IPS-NIHi7 (cell line): Measurements from ENCODE around the gene ATP5MC3.
"Not testable (repeated sequence)": the region's sequence is repeated elsewhere in the genome, so short reads cannot be mapped to it uniquely, and the experiment has no call there.

Source experiments
- DNase-seq: peaks from one replicate; pipeline ENCODE4 v3.0.0; 2012; ENCODE audit warnings: mixed read lengths; ENCODE audit errors: extremely low spot score

The ATP5MC3 gene

GRCh38 chr2:175181104-175181876 lies at the start of gene ATP5MC3:
TSS of gene ATP5MC3 (minus strand) at chr2:175181710. CDS start at chr2:175181393, 317 bp downstream.
- peak; percentile 97 for DNase-seq

- not testable (repeated sequence) for DNase-seq
Measured at GRCh38 chr2:175228601-175229000, 47.1 kb upstream of the ATP5MC3 start.

DNA sequence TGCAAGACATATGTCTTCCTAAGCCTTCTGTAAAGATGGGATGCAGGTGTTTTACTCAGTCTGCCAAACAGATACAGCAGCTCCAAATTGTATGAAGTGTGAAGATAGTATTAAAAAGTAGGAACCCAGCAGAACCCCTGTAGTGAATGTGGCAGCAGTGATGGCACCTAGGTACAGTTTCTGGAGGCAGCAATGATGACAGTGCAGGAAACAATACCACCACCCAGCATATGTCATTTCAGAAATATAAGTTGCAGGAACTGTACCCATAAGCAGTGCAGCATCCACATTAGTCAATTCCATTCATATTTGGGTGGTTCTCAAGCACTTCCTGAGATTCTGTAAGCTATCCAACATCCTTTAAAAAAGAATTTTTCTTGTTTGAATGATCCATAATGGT lies 46.7 kb upstream of the ATP5MC3 start:
- DNase-seq = no peak

GRCh38 chr2:175227393-175227792 lies 45.9 kb upstream of the ATP5MC3 start:
- DNase-seq = no peak

- no peak for DNase-seq
Measured at GRCh38 chr2:175220075-175220474, 38.6 kb upstream of the ATP5MC3 start.

DNA sequence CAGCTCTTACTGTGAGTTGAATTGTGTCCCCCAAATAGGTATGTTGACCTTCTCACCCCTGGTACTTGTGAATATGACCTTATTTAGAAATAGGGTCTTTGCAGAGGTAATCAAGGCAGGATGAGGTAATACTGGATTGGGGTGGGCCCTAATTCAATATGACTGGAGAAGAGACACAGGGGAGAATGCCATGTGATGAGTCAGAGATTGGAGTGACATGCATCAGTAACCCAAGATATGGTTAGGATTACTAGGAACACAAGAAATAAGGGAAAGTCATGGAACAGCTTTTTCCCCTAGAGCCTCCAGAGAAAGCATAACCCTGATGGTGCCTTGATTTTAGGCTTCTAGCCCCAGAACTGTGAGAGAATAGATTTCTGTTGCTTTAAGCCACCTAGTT lies 37.0 kb upstream of the ATP5MC3 start:
- DNase-seq = no peak

- DNase-seq = no peak
Measured at GRCh38 chr2:175207741-175208438, 26.4 kb upstream of the ATP5MC3 start.

DNA sequence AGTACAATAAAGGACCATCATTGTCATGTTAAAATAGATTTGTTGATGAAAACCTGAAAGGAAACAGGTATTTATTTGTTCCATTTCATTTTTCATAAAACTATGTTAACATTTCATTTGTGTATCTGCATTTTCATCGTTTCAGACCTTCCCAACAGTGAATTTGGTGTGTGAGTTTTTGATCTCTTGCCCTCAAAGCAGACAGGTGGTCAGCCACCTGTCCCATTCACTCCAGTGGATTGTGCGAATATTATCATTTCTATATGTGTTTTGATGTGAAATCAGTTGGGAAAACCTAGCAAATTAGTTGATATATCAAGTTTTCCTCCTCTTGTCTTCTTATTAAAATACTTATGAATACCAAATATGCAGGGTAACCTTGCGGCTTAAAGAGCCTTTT lies 25.4 kb upstream of the ATP5MC3 start:
- DNase-seq = no peak

DNA sequence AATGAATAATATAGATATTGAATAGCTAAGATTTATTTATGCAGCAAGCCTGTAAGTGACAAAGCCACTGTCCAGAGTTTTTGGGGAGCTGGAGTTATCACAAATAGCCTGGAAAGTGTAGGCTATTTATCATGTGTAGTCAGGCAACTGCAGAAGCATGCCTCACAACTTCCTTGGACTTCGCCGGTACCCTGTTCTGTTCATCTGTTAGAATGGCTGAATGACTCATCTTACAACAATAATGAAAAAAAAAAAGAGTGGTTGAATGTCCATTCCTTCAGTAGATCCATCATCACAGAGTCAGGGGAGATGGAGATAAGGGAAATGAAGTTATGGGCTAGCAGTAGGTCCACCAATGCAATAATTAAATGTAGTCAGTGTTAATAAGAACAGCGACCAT lies 24.0 kb upstream of the ATP5MC3 start:
- no peak for DNase-seq

DNA sequence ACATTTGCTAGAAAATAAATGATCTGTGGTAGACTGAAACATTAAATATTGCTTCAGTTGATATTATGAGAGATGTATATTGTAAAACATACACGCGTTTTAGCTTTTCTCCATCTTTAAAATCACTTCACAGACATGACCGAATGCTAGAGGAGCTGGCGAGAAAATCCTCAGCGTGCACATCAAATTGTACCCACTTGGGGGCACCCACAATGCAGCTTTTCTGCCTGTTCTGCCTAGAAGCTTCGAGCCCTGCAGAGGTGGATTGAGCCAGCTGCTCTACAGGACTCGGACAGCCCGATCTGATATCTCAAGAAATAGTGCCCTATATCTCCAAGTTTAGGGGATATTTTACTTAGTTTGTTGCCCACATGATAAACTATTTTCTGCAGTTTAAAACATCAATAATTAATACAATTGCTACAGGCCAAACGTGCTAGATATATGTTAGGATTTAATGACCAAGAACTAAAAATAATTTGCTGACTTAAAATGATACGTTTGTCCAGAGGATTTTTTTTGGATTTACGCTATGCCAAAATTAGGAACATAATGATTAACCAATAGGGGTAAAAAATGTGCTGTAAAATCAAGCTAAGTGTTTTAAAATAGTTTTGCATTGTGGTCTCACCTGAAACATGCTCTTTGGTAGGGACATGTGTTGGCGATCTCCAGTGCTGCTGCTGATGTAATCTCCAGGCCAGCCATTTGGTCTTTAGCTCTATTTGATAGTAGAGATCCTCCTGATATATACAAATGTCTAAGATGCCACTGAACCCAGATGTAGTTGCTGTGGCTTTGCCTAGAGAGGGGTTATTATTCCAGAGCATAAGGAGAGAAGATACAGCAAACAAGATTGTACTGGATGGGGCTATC lies 22.3 kb upstream of the ATP5MC3 start:
- DNase-seq = peak; percentile 73

DNA sequence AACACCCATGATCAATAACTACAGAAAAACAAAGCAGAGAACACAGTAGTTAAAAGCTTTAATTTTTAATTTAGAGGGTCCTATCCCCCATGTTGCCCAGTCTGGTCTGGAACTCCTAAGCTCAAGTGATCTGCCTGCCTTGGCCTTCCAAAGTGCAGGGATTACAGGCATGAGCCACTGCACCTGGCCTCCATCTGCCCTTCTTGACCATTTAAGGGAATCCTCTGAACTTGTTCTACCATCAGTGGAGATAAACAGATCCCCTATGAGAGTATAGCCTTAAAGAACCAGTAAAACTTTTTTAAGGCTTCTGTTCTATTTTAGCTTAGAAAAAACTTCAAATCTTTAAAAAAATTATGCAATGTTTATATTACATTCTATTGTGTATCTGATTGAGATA lies 13.5 kb upstream of the ATP5MC3 start:
- no peak for DNase-seq

DNA sequence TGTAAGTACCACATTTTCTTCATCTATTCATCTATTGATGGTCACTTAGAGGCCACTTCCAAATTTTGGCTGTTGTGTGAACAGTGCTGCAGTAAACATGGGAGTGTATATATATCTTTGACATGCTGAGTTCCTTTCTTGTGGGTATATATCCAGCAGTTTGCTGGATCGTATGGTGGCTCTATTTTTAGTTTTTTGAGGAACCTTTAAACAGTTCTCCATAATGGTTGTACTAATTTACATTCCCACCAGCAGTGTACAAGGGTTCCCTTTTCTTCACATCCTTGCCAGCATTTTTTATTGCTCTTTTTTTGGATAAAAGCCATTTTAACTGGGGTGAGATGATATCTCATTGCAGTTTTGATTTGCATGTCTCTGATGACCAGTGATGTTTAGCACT lies 7.3 kb upstream of the ATP5MC3 start:
- DNase-seq = no peak

- peak; percentile 40 for DNase-seq
Measured at GRCh38 chr2:175187378-175187777, 5.9 kb upstream of the ATP5MC3 start.

DNA sequence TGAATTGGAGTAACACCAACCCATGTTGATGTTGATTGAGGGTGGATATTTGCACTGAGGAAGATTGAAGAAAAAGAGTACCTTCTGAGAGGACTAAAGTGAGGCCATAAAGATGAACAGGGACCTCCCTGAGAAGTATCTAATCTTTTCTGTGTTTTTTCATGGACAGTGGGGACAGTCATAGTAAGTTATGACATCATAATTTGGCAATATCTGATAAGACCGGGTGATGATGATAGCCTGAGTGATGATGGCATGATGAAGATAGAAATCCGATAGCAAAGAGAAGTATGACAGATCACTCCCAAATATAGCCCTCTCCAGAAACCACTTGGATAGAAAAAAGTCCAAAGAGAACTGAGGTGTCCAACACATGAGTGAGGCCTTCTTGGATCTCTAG lies 2.2 kb upstream of the ATP5MC3 start:
- DNase-seq = no peak

DNA sequence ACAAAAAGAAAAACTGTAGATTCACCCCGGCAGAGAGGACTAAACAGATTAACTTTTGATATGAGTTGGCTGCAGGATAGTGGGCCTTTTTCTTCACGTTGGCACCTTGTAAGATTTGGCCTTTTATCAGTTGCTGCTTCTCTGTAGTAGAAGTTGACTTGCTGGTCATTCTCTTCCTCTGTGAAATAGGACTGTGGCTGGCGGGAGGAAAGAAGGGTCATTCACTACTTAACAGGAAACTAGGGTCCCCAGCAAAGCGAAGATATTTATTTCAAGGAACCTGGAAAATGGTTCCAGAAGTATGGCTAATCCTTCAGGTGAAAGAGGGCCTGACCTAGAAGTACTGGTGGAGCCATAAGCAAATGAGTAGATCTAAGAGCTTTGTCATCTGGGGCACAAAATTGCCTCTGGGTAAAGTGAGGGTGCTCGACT lies 383 bp upstream of the ATP5MC3 start:
- DNase-seq = no peak

- DNase-seq = peak; percentile 46
Measured at GRCh38 chr2:175180701-175181103, 808 bp downstream of the ATP5MC3 start.

DNA sequence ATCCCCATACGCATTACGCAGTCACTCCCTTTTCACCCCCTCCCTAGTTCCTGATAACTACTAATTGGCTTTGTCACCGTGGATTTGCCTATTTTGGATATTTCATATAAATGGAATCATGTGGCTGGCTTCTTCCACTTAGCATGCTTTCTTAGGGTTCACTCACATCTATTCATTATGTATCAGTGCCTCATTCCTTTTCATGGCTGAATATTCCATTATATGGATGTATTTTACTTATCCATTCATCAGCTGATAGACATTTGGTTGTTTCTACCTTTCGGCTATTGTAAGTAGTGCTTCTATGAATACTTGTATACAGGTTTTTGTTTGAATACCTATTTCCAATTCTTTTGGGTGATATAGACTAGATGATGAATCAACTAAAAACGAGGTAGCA lies 4.9 kb downstream of the ATP5MC3 start:
- DNase-seq = no peak

- DNase-seq = no peak
Measured at GRCh38 chr2:175175896-175176295, 5.6 kb downstream of the ATP5MC3 start.

DNA sequence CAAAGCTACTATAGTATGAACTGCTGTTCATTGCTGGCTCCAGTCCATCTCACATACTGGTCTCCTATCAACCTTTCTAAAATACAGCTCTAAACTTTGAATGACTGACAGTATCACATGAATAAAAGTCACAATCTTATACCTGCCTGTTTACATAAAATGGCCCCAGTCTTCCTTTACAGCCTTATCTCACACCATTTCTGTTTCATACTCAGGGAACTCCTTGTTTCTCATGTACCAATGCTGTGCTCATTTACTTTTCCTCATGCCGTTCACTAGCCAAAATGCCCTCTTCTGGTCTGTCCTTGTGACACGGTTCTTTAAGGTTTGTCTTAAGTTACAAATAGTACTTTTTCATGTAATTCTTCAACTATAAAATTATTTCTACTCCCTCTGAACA lies 6.2 kb downstream of the ATP5MC3 start:
- no peak for DNase-seq

DNA sequence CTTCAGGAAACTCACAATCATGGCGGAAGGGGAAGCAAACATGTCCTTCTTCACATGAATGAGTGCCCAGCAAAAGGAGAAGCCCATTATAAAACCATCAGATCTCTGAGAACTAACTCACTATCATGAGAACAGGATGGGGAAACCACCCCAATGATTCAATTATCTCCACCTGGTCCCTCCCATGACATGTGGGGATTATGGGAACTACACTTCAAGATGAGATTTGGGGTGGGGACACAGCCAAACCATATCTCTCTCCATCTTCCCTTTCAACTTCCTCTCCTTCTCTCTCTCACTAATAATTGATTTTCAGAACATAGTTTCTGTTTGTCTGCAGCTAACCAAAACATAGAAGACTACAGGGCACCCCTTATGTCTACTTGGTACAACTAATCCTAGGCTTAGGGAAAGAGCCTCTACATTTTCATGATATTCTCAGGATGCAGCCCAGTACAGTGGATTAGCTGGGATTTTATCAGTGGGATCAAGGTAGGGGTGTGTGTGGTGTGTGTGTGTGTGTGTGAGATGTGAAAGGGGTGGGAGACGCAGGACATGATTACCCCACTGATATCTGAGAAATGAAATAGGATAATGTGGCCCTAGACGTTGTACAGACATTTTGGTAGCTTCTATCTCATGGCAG lies 10.7 kb downstream of the ATP5MC3 start:
- DNase-seq = no peak

DNA sequence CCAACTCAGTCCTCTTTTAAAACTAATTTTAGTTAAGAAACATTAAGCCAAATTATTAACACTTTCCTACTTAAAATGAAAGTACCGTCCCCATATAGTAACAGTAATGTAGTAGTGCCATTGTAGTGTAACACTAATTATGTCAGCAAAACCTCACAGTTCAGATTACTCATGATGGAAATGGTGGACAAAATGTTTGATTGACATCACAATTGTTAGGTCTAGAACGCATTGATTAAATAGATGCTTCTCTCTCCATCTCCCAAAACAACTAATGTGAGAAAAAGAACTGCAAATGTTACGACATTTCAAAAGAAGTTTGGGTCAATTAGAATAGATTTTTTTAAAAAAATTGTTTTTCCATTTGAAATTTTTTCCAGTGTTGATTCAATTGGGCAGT lies 12.3 kb downstream of the ATP5MC3 start:
- DNase-seq = no peak

GRCh38 chr2:175168564-175168945 lies 13.0 kb downstream of the ATP5MC3 start:
- DNase-seq = no peak
